GM12892 (cell line): ENCODE results near the gene PNPLA8.

Experiments
- DNase-seq: peaks from one replicate; pipeline ENCODE4 v3.0.0; 2011; ENCODE audit not compliant: insufficient read length
- FAIRE-seq: peaks from 2 replicates; lab custom pipeline; 2011; peaks lifted over from hg19 to GRCh38; lab: Jason Lieb, UNC
- POLR2A ChIP-seq: IDR thresholded peaks from 2 replicates; pipeline ENCODE4 v1.6.1; 2011; ENCODE audit warnings: low read depth, low read length, control low read depth
- POLR2AphosphoS5 ChIP-seq: IDR thresholded peaks from 2 replicates; pipeline ENCODE4 v1.6.1; 2011; ENCODE audit warnings: low read depth, low read length, control low read depth
- TAF1 ChIP-seq: IDR thresholded peaks from 2 replicates; pipeline ENCODE4 v1.6.1; 2011; ENCODE audit warnings: low read depth, mild to moderate bottlenecking, control low read depth, low read length, borderline replicate concordance

Gene PNPLA8

DNA sequence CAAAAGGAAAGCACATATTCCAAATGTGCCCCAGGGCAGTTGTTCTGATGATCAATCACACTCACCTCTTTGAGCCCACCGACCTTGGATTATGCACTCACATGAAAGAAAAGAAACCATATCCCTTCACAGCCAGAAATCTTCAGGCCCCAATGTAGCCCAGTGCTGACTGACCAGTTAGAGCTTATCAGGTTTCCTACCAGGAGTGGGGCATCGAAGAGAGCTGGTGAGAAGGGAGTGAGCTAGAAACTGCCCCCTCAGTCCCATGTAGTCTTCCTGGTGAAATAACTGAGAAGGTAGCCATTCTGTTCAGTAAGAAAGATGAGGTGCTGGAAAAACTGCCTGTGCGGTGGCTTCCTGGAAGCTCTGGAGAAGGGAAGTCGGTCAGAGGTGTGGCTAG lies 101.9 kb downstream of the PNPLA8 start:
- FAIRE-seq (peak; percentile 84), DNase-seq (no peak)
- no peak for TF ChIP-seq TAF1
- TF ChIP-seq POLR2A = no peak
- no peak for TF ChIP-seq POLR2AphosphoS5

DNA sequence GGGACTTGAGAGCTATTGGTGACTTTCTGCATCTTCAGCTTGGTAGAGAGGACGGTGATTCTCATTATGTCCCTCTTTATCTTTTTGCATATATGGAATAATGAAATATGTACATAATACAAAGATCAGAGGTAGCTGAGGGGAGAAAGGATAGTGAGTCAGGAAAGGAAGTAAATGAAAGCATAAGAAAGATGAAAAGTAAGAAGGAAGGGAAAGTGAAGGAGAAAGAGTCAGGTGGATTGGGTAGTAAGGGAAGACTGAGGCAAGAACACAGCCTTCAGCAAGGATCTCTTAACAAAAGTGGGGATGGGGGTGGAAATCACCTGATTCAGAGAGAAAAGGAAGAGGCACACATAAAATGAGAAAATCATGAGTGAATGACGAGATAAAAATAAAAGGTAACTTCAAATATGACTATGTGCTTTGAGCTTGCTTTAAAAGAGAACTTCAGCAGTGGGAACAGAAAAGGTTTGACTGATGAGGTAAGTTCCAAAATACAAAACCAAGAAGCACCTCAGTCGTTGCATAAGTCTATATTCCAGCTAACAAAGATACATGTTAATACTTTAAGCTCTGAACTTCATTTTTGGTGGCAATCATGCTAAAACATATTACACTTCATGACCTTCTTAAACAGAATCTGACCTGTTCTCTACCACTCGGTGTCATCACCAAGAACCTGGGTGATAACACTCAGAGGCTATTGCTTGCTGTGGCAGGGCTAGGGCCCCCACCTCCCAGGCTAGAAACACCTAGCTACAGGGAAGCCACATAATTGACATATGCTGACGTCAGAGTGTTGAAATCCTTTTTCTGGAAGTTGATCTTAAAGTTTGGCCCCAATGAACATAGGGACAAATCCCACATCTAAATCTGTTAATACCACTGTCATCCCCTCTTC lies 102.6 kb downstream of the PNPLA8 start:
- FAIRE-seq (peak; percentile 81), DNase-seq (no peak)
- TF ChIP-seq POLR2AphosphoS5 (no peak), TAF1 (no peak), POLR2A (no peak)

DNA sequence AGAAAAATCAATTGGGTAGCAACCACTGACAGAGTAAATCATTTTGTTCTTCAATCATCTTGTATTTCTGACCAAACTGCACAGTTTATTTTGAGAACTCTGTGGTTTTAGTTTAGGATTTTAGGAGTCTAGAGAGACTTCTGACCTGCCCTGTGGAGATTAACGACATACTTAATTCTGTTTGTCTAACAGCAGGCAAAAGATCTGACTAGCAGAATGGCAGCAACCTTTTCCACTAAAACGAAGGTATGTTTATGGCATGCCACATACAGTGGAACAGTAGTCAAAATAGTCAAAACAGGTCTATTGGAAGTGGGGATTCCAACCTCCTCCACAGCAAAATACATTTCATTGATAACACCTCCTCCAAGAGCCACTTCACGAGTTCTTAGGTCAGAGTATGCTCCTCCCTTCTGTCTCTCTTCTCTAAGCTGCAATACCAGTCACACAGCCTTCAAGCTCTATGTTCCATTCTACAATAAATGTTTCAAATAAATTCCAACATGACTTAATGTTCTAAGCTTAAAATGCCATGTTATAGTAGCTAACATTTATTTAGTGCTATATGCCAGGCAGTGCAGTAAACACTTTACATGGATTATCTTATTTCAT lies 104.1 kb downstream of the PNPLA8 start:
- no peak for TF ChIP-seq TAF1
- TF ChIP-seq POLR2AphosphoS5 = no peak
- TF ChIP-seq POLR2A = no peak
- DNase-seq (no peak), FAIRE-seq (peak; percentile 74)
